Measurements from ENCODE around the gene CACNA1S.

- TF ChIP-seq, protein P1, sequence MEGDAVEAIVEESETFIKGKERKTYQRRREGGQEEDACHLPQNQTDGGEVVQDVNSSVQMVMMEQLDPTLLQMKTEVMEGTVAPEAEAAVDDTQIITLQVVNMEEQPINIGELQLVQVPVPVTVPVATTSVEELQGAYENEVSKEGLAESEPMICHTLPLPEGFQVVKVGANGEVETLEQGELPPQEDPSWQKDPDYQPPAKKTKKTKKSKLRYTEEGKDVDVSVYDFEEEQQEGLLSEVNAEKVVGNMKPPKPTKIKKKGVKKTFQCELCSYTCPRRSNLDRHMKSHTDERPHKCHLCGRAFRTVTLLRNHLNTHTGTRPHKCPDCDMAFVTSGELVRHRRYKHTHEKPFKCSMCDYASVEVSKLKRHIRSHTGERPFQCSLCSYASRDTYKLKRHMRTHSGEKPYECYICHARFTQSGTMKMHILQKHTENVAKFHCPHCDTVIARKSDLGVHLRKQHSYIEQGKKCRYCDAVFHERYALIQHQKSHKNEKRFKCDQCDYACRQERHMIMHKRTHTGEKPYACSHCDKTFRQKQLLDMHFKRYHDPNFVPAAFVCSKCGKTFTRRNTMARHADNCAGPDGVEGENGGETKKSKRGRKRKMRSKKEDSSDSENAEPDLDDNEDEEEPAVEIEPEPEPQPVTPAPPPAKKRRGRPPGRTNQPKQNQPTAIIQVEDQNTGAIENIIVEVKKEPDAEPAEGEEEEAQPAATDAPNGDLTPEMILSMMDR (IDR thresholded peaks at IDR 0.05), result no peak
- TF ChIP-seq POLR2A (IDR thresholded peaks at IDR 0.05), result no peak
Measured at GRCh38 chr1:201143726-201144635, 31.8 kb upstream of the CACNA1S start.
